Eye (tissue), 1 donor: ENCODE results near the gene RAD51B.
"Not testable (repeated sequence)": the region's sequence is repeated elsewhere in the genome, so short reads cannot be mapped to it uniquely, and the experiment has no call there.

ENCODE experiments used
- DNase-seq: peaks from one replicate; pipeline ENCODE4 v3.0.0-alpha.2; 2015

RAD51B gene

DNA sequence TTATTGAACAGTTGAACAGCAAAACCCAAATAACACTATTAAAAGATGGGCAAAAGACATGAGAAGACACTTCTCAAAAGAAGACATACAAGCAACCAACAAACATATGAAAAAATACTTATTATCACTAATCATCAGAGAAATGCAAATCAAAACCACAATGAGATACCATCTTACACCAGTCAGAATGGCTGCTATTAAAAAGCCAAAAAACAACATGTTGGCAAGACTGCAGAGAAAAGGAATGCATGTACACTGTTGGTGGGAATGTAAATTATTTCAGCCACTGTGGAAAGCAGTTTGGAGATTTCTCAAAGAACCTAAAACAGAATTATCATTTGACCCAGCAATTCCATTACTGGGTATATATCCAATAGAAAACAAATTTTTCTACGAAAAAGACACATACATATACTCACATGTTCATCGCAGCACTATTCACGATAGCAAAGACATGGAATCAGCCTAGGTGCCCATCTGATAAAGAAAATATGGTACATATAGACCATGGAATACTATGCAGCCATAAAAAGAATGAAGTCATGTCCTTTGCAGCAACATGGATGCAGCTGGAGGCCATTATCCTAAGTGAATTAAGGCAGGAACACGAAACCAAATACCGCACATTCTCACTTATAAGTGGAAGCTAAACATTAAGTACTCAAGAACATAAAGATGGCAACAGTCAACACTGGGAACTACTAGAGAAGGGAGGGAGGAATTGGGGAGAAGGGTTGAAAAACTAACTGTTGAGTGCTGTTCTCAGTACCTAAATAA, 367.1 kb downstream of the RAD51B start:
- not testable (repeated sequence) for DNase-seq

DNA sequence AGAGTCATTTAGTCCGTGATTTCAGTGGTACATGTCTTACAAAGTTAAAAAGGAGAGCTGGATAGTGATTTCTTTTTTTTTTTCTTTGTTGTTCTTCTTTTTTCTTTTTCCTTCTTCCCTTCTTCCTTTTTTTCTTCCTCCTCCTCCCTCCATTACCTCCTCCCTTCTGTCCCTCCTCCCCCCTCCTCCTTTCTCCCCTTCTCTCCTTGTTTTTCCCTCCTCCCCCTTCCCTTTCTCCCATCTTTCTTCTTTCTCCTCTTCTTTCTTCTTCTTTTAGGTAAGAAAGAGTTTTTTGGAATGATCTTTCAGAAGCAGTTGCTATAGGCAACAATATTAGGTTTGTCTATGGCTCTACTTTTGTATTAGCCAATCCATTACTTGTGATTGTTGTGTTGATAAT, 368.6 kb downstream of the RAD51B start:
- no peak for DNase-seq

DNA sequence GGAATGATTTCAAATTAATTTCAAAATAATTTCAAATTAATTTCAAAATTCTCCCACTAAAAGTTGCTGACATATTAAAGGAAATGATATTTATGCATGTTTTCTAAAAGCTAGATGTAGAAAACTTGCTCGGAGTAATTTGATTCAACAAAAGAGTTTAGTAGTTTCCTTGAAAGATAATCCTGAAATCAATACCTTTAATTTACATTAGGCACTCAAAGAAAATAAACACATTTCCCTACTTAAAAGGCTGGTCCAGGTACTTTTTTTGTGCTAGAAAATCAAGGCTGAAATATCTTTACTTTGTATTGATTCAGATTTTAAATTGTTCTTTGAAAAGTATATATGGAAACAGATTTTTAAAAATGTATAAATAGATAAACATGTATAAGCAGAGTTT, 370.5 kb downstream of the RAD51B start:
- DNase-seq, result no peak

DNA sequence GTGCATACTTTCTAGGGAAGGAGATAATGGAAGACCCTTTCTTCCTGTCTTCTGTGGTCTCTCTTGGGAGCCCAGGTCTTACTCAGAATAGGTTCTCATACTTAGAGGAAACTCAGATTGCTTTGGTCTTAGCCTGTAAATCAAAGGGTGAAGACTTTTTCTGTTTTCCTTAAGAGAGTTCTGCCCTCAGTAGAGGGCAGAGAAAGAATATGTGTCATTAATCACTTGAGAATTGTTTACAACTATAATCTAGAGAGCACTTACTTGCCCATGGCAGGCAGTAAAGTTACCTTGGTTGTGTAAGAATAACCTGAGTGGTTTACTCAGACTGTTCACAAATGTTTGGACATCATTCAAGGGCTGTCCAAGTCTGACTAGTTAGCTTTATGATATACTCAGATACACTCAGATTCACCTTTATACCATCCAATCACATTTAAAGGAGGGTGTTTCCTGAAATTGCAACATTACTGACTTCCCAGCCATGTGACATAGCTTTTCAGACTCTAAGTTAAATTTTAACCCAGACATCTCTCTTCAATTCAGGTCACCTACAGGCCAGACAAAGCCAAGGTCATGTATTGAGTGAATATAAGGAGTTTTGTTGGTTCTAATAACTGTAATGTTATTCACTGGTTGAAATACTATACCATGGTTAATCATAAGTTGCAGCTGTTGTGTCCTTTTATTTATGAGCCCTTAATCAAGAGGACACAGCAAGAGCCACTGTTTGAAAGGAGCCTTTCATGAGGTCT, 372.2 kb downstream of the RAD51B start:
- no peak for DNase-seq

DNA sequence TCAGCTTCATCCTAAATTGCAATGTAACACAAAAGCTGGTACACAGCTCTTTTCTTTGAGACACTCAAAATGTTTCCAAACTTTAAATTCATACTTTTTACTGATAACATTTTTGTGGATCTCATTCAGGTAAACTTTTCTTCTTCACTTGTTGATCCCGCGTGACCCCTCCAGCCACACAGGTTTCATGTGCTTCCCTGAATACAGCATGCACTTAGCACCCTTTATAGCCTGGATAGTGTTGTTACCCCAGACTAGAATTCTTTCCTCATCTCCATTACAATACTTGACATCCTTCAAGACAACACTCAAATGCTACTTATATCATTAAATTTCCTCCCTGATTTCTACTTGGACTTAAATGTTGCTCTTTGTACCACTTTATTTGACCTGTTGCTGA, 373.4 kb downstream of the RAD51B start:
- DNase-seq, result no peak

DNA sequence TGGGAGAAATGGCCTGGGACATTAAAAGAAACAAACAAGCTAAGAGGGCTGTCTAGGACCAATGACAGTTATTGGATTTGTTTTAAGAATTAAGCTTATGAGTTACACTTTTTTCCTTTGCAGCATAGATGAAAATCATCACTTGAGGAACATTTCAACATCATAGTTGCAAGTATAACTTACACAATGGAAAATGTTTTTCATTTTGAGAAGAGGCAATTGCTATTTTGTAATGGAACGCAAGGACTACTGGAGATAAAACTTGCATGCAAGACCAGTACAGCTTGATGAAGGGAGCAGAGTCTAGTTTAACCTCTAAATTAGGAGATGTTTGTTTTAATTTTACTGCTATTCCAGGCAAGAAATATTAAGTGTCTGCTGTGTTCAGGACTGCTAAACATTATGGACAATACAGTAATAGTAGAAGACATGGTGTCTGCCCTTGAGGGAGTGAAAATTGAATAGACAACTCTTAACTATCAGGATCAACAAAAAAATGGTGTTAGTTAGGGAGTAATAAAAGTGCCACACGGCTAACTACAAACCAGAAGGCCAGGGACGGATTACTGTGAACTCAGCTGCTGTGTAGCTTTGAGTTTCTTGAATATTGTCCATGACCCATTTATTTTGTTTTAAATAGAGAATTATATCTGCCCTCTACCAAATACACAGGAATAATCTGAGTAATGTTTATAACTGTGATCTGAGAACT, 374.5 kb downstream of the RAD51B start:
- DNase-seq, result no peak

DNA sequence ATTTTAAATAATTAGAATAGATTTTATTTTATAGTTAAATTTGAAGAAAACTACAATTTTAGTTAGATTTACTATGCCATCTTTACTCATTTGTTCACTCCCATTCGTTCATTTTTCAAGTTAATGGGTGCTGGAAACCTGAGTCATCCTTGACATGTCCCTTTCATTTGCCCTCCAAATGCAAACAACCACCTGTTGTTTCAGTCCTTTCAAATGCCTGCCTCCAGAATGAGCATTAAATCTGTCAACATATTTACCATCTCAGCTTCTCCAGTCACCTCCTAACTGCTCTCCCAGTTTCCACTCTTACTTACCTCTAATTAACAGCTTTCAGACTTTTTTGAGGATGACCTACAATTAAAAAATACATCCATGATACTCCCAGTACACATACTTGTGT, 375.5 kb downstream of the RAD51B start:
- DNase-seq, result no peak

DNA sequence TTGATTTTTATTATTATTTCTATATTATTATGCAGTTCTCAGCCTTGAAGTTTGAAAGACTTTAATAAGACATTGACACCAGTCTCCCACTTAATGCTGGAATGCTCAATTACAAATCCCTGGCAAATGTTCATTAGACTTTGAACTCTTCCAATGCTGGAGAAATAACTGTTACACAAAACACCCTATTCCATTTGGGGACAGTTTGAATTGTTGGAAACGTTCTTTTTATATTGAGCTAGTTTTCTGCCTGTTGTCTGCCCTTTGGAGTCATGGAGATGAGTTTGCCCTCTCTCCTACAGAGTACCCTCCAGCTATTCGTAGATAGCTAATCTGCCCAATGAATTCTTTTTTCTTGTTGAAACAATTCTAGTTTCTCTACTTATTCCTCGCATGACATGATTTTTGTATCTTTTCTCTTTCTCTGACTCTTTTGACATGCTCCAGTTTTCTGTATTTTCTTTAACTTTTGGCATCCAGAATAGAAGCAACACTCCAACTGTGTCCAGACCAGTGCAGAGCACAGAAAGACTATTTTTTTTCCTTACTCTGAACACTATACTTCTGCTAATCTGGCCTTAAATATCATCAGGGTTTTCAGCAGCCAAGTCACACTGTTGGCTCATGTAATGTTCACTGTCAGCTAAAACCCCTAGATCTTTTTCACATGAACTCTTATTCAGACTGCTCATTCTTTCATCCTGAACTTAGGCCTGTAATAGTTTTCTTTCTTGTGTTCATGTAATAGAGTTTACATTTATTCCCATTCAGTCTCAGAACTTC, 379.3 kb downstream of the RAD51B start:
- peak; percentile 30 for DNase-seq

DNA sequence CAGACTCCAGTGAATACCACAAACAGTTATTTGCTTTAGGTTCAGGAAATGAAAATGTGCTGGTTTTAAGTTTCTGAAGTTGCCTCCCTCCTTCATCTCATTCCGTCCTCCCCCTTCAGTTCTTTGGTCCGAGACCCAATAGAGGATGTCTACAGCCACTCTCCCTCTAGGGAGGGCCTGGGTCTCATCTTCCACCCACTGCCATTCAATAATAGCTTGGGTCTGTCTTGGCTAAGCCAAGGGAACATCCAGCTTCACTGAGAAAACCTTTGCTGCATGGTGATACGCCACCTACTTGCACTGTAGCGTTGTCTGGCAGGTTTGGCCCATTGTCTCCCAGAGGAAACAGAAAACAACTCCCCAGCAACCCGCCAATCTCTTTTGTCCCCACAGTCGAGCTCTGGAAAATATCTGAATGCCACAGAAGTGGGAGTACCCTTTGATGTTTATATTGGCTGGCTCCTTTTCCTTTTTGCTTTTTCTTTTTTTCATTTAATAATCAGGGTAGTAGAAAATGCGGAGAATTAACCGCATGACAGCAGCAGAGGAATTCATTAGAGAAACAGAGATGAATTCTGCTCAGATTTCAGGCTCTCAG, 380.1 kb downstream of the RAD51B start:
- peak; percentile 85 for DNase-seq

DNA sequence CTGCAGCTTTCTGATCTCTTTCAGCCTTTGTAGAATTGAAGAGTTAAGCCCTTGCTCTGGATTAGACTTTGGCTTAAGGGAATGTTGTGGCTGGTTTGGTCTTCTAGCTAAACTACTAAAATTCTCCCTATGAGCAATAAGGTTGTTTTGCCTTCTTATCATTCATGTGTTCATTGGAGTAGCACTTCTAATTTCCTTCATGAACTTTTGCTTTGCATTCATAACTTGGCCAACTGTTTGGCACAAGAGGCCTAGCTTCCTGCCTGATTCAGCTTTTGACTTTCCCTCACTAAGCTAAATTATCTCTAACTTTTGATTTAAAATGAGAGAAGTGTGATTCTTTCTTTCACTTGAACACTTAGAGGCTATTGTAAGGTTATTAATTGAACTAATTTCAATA, 384.3 kb downstream of the RAD51B start:
- no peak for DNase-seq

DNA sequence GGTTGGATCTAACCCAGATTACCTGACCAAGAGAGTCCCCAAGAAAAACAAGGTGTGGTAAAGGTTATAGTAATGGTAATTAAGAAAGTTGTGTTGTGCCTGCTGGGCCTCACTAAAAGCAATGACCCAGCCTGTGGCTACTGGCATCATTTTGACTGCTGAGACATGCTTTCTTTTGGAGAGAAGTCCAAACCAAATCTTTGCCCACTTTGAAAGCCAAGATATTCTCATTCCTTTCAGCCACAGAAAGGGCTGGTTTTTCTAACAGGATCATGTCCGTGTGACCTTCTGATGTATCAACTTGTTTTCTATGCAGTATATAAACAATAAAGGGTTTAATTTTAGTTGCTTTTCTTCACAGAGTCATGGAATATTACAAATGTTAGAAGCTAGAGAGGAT, 388.6 kb downstream of the RAD51B start:
- DNase-seq, result no peak

DNA sequence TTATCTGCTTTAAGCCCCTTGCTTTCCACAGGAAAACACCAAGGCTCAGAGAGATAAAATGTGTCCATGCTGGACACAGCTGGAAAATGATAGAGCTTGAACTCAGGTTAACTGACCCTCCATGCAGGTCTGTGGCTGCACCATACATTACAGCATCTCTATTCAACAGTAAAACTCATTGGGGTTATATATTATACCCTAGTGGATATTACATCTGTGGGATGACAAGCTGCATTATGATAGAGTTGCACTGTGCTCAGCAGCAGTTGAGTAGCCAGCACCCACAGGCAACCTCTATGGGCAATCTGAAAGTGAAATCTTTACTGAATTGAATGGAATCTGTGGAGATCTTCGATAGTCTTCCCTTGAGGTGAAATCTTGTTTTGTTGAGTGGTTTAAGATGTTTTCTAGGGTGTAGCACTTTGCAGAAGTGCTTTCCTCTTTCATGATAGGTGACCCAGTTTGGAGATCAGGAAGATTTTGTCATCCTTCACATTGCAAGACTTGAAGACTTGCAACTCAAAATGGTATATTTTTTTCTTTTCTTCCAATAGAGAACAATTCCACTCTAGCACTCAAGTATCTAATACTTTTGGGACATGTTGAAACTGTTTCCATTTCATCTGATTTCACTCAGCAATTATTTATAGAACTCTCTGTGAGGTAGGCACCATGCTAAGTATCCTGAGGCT, 389.2 kb downstream of the RAD51B start:
- no peak for DNase-seq

DNA sequence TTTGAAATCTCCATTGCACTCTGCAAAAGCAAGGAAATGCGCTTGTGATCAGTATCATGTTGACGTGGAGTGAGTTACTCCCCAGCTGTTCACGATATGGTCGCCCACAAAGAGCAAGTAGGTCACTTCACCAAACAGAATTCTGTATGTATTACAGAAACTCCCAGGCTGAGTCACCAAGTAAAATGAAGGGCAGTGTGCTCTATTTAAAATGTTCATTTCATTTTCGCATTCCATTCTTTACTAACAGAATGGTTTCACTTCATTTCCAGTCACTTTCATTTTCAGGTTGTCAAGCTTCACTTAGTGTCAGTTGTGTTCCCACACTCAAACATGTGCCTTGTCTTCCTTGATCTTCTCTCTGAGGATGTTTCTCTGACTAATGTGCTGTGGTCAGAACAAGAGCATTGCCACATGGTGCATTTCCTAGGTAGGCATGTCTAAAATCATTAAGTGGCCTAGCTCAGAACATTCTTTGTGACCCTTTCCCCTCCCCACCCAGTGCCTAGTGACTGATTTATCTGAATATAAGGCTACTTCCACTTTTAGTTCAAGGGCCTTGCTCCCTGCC, 391.2 kb downstream of the RAD51B start:
- peak; percentile 50 for DNase-seq

DNA sequence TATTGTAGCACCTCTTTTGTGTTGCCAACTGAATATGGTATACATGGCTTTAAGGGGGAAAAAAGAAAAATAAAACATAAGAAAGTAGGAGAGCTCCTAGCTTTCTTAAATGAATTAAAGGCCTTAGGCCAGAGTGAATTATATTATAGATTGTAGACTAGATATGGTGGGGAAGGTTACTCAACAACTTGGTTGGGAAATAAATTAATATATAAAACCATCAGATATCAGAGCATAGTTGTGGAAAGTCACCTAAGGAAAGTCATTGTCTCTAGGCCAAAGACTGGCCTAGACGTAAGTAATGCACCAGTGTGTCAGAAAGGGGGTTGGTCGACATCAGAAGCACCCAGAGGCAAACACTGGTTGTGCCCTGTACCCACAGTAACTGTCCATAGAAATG, 391.8 kb downstream of the RAD51B start:
- no peak for DNase-seq

DNA sequence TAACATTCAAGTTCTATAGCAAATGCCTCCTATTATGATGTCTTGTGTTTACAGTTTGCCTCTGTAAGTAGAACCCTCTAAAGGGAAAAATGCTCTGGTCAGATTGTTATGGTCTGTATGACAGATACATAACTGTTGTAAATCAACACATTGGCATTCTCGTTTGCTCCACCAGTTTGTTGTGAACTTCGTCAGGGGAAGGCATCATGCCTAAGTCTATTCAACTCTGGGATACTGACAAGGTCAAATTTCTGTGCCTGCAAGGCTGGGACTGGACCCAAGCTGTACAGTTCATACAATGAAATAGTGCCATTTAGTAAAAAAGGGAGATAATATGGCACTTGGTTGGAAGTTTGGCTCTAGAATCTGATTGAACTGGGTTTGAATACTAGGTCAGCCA, 392.3 kb downstream of the RAD51B start:
- DNase-seq, result no peak

DNA sequence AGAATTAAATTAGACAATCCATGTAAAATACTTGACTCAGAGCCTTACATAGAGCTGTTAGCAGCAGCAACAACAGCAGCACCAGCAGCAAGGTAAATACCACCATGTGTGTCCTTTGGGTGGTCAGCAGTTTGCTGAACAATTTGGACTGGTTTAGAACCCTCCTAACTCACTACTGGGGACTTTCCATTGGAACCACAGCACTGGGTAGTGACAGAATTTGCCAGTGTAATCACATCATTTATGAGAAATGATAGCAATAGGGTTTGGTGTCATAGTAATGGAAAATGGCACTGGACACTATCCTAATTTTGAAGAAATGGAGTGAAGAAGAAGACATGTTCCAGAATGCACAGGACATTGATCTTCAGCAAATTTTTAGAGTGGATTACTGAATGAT, 392.8 kb downstream of the RAD51B start:
- no peak for DNase-seq

DNA sequence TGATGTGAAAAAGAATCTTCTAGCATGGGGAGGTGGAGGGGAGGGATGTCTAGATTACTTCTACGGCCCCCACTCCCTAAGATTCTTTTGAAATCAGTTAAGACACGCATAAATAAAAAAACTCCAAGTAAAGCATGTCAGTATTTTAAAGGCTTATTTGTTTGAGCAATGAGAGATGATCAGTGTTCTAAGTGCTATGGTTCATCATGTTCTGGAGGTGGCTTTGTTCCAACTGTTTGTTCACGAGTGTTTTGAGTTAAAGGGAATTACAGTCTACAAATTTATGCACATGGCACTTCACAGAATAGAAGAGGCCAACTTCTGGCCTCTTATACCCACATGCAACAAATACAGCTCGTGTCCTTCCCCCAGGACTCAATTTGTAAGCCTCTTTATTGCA, 394.9 kb downstream of the RAD51B start:
- no peak for DNase-seq

DNA sequence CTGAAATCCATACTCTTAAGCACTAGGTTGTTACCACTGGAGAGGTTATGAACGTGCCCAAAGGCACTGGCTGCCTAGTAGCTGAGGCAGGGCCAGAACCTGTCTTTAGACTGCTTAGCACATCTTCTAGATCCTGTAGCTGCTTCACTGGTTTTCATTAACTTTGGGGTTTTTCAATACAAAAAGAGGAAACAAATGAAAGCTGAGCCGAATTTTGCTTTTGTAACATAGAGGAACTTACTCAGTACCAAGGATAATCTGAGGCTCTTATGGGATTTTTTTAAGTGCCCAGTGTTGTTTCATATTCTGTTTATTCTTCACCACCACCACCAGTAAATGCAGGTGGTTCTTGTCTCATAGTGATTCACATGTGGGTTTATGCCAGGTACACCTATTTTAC, 396.1 kb downstream of the RAD51B start:
- no peak for DNase-seq

DNA sequence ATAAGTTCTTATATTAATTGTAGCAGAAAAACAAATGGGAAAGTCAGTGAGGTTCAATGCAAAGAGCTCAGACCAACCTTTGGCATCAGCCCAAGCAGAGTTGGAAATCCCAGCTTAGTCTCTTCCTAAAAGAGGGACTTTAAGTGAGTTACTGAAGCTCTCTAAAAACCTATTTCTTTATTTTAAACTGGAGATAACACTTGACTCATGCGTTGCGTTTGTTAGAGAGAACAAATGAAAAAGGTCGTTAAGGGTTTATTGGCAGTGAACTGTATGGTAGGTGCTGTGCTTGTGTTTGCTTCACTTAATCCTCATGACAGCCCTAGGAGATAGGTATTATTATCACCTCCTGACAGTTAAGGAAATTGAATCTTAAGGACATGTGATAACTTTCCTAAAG, 396.5 kb downstream of the RAD51B start:
- no peak for DNase-seq

DNA sequence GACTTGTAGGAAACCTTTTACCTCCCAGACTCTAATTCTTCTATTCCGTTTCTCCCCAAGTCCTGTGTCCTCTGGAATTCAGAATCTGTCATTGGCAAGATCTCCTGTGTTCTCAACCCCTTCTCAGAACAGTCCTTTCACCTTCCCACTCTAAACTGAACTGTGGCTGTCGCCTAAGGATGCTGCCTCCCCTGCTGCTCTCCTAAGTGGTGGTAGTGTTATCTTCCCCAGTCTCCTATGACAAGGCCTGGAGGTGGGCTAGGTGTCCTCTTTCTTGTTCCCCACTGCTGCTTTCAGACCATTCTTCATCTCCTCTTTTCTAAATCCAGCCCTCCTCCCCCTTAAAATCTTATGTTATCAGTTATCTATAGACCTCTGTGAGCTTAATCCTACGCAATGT, 397.4 kb downstream of the RAD51B start:
- no peak for DNase-seq

DNA sequence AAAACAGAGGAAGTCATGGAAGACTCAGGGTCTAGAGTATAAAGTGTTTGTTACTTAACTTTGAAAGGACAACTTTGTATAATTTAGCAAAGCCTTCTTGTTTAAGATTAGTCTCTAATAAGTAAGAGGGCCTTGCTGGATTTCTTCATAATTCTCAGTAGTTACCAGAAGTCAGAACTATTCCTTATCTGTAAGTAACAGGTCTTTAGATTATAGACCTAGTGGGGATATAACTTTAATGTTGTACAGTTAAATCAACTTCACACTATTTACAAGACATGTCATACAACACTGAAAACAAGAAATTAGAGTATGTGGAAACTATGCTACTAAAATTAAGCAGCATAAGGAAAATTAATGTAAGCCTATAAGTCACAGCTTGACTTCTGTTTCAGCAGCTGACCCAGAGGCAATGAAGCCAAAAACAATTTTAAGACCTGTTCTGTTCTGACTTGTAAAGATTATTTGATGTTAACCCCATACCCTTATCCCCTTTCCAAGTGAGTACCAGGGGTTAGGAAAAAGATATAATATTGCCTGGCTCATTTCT, 398.3 kb downstream of the RAD51B start:
- DNase-seq, result peak; percentile 16
